Neural cell (in vitro differentiated cells): Measurements from ENCODE around the gene C10orf62. TPM values are rescaled to one million over a fixed set of nuclear protein-coding genes. Genes with fewer than 3 reads are reported as not detected.

Experiments
- H2AFZ ChIP-seq: fragments of 200-600, 300-800 bp; sonication (generic), shearing (Covaris generic); 2 replicates; pipeline ENCODE4 v1.6.0; 2014; ENCODE audit warnings: low read depth, mild to moderate bottlenecking, antibody characterized with exemption, low read length, moderate library complexity
- H3F3A ChIP-seq: fragments of 200-600 bp; shearing (Covaris generic); 2 replicates; pipeline ENCODE4 v1.6.1; 2016; ENCODE audit warnings: mild to moderate bottlenecking, moderate library complexity, mixed read lengths, antibody characterized with exemption, low read length; ENCODE audit not compliant: insufficient read depth, poor library complexity, severe bottlenecking
- H3K27ac ChIP-seq: fragments of 200-600, 300-800 bp; sonication (generic), shearing (Covaris generic); 2 replicates; pipeline ENCODE4 v1.5.1; 2014; ENCODE audit warnings: mild to moderate bottlenecking, low read length, moderate library complexity
- H3K27me3 ChIP-seq: fragments of 300-800, 200-600 bp; sonication (generic), shearing (Covaris generic); 2 replicates; pipeline ENCODE4 v1.6.0; 2014; ENCODE audit warnings: mild to moderate bottlenecking, low read depth, low read length, moderate library complexity; ENCODE audit not compliant: insufficient read depth
- H3K36me3 ChIP-seq: fragments of 300-800, 200-600 bp; sonication (generic), shearing (Covaris generic); 2 replicates; pipeline ENCODE4 v1.5.1; 2014; ENCODE audit warnings: mild to moderate bottlenecking, antibody characterized with exemption, low read length, moderate library complexity; ENCODE audit not compliant: insufficient read depth
- H3K4me2 ChIP-seq: fragments of 300-800, 200-600 bp; sonication (generic), shearing (Covaris generic); 2 replicates; pipeline ENCODE4 v1.6.0; 2014; ENCODE audit warnings: mild to moderate bottlenecking, low read length
- H3K4me3 ChIP-seq: fragments of 300-800, 200-600 bp; sonication (generic), shearing (Covaris generic); 2 replicates; pipeline ENCODE4 v1.5.1; 2014; ENCODE audit warnings: mild to moderate bottlenecking, low read length, moderate library complexity
- H3K79me2 ChIP-seq: fragments of 200-600 bp; shearing (Covaris generic); replicated peaks from 2 replicates; pipeline ENCODE4 v1.6.0; 2014; ENCODE audit warnings: mild to moderate bottlenecking, low read length, moderate library complexity; ENCODE audit not compliant: insufficient read depth
- H3K9ac ChIP-seq: fragments of 300-800, 200-600 bp; sonication (generic), shearing (Covaris generic); 2 replicates; pipeline ENCODE4 v1.6.1; 2016; ENCODE audit warnings: mild to moderate bottlenecking, low read length, mixed read lengths
- H3K9me2 ChIP-seq: fragments of 200-600 bp; shearing (Covaris generic); 2 replicates; pipeline ENCODE4 v1.6.1; 2016; ENCODE audit warnings: mild to moderate bottlenecking, low read length, mixed read lengths; ENCODE audit not compliant: insufficient read depth
- H3K9me3 ChIP-seq: fragments of 200-600, 300-800 bp; sonication (generic), shearing (Covaris generic); 2 replicates; pipeline ENCODE4 v1.6.1; 2016; ENCODE audit warnings: mild to moderate bottlenecking, mixed run types, low read length, moderate library complexity, mixed read lengths
- H4K20me1 ChIP-seq: fragments of 200-600 bp; shearing (Covaris generic); 2 replicates; pipeline ENCODE4 v1.6.1; 2016; ENCODE audit warnings: mild to moderate bottlenecking, mixed run types; ENCODE audit not compliant: insufficient read depth
- CTCF ChIP-seq: fragments of 450-650 bp; IDR thresholded peaks from 2 replicates; pipeline ENCODE4 v1.5.1; 2014; ENCODE audit warnings: antibody characterized with exemption, mild to moderate bottlenecking, moderate library complexity; ENCODE audit not compliant: poor library complexity, severe bottlenecking
- EP300 ChIP-seq: fragments of 450-650 bp; conservative IDR thresholded peaks from 2 replicates; pipeline ENCODE4 v1.6.1; 2014; ENCODE audit warnings: antibody characterized with exemption, mild to moderate bottlenecking, moderate library complexity; ENCODE audit not compliant: poor library complexity, severe bottlenecking
- EZH2 ChIP-seq: fragments of 200-600, 300-800 bp; shearing (Covaris generic), sonication (generic); IDR thresholded peaks from 2 replicates; pipeline ENCODE4 v1.6.1; 2014; ENCODE audit warnings: antibody characterized with exemption, low read length, borderline replicate concordance, mild to moderate bottlenecking; ENCODE audit not compliant: insufficient read depth, poor library complexity, severe bottlenecking
- MXI1 ChIP-seq: fragments of 450-650 bp; conservative IDR thresholded peaks from 2 replicates; pipeline ENCODE4 v1.6.1; 2014; ENCODE audit warnings: antibody characterized with exemption, mild to moderate bottlenecking; ENCODE audit not compliant: poor library complexity, severe bottlenecking
- POLR2AphosphoS5 ChIP-seq: IDR thresholded peaks from 2 replicates; pipeline ENCODE4 v1.6.1; 2012
- RAD21 ChIP-seq: fragments of 450-650 bp; conservative IDR thresholded peaks from 2 replicates; pipeline ENCODE4 v1.6.1; 2014; ENCODE audit warnings: antibody characterized with exemption, mild to moderate bottlenecking, moderate library complexity
- SMC3 ChIP-seq: fragments of 450-650 bp; conservative IDR thresholded peaks from 2 replicates; pipeline ENCODE4 v1.6.1; 2014; ENCODE audit warnings: antibody characterized with exemption, mild to moderate bottlenecking, moderate library complexity; ENCODE audit not compliant: poor library complexity
- TAF1 ChIP-seq: IDR thresholded peaks from 2 replicates; pipeline ENCODE4 v1.6.1; 2012; ENCODE audit warnings: low read depth
- polyA plus RNA-seq: library from polyadenylated mRNA; depleted of rRNA; stranded (reverse); fragments of >200 nt; gene quantifications from 2 replicates; pipeline ENCODE4 v1.2.3, GENCODE V29; 2014

C10orf62 gene
- polyA plus RNA-seq, 1 donor from 2014 or later = not detected

GRCh38 chr10:97590748-97591495 lies 1.4 kb downstream of the C10orf62 start:
- Histone ChIP-seq H3K36me3 (no peaks in the 10 kb centered on the region), H2AFZ (no peak overlapping the region), H3K9me3 (no peaks in the 10 kb centered on the region), H4K20me1 (no peaks in the 10 kb centered on the region), H3K27me3 (no peaks in the 10 kb centered on the region), H3K4me2 (no peak overlapping the region), H3K79me2 (no peaks in the 10 kb centered on the region), H3K9ac (no peak overlapping the region), H3F3A (no peaks in the 10 kb centered on the region), H3K9me2 (no peaks in the 10 kb centered on the region), H3K4me3 (no peak overlapping the region), H3K27ac (no peak overlapping the region)
- TF ChIP-seq SMC3 (no peak), TAF1 (no peak), CTCF (no peak), EP300 (no peak), POLR2AphosphoS5 (no peak), MXI1 (no peak), RAD21 (no peak)

GRCh38 chr10:97593421-97593820 lies 3.9 kb downstream of the C10orf62 start:
- Histone ChIP-seq H3K9me3 (no peaks in the 10 kb centered on the region), H2AFZ (no peak overlapping the region), H3K36me3 (no peaks in the 10 kb centered on the region), H4K20me1 (no peaks in the 10 kb centered on the region), H3K4me2 (no peak overlapping the region), H3F3A (no peaks in the 10 kb centered on the region), H3K9me2 (no peaks in the 10 kb centered on the region), H3K79me2 (no peaks in the 10 kb centered on the region), H3K27ac (no peak overlapping the region), H3K9ac (no peak overlapping the region), H3K27me3 (no peaks in the 10 kb centered on the region), H3K4me3 (no peak overlapping the region)
- TF ChIP-seq MXI1 (no peak), POLR2AphosphoS5 (no peak), EP300 (no peak), RAD21 (no peak), SMC3 (no peak), CTCF (no peak), EZH2 (no peak), TAF1 (no peak)
